DMS79 treated with DMSO at 0.1 percent for 48 hours (cell line): ENCODE measurements around the gene GTF2A2.

Experiments used
- DNase-seq: peaks from one replicate; lab custom pipeline; 2025; lab: John Stamatoyannopoulos, UW

Gene GTF2A2

DNA sequence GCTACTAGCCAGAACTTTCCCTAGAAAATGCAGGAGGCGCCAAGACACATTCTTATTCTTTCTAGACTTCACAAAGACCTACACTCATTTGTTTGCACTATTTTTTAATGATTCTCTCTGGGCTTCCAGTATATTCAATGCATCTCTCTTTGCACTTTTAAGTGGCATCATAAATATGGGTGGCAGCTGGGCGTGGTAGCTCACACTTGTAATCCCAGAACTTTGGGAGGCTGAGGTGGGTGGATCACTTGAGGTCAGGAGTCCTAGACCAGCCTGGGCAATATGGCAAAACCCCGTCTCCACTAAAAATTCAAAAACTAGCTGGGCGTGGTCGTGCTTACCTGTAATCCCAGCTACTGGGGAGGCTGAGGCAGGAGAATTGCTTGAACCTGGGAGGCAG lies 51.3 kb downstream of the GTF2A2 start:
- DNase-seq: no peak

DNA sequence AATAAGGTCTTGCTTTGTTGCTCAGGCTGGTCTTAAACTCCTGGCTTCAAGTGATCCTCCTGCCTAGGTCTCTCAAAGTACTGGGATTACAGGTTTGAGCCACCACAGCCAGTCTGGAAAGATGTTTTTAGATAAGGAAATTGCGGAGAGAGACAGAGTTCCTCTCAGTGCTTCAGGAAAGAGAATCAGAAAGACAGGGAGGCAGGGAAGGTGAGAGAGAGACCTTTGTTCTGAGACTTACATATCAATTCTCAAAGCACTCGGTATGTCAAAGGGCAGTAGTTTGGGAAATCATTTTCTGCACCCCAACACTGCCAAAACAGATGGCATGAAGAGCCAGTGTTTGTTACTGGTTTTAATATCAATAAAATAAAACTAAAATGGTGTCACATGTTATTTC lies 58.9 kb downstream of the GTF2A2 start:
- no peak for DNase-seq

DNA sequence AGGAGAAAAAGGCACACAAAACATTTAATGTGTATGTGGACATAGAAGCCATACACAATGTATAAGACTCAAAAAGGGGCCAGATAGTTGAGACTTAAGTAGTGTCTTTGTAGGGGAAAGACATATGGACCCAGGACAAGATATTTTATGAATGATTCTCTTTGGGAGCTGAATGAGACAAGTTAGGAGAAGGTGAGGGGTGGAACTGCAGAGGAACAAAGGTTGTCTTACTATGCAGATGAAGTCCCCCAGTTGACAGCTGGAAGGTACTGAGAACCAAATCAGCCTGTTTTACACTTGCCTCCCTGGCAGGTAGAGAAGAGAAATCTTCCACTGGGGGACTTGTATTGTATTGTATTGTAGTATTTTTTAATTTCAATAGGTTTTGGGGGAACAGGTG lies 60.7 kb downstream of the GTF2A2 start:
- DNase-seq: no peak

DNA sequence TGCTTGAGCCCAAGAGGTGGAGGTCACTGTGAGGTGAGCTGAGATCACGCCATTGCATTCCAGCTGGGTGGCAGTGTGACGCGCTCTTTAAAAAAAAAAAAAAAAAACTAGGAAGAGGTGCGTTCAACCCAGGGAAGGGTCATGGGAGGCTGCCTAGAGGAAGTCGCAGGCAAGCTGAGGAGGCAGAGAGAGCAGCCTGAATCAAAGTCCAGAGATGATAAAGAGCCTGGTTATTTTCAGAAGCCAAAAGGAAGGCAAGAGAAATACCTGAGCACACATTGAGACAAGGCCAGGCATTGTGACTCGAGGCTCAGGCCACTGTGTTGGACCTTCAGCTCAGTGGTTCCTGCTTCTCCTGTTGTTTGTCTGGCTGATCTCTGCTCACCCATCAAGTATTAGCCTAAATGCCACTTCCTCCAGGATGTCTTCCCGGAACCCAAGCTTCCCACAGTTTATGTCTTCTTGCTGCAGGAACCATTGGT lies 61.8 kb downstream of the GTF2A2 start:
- no peak for DNase-seq

DNA sequence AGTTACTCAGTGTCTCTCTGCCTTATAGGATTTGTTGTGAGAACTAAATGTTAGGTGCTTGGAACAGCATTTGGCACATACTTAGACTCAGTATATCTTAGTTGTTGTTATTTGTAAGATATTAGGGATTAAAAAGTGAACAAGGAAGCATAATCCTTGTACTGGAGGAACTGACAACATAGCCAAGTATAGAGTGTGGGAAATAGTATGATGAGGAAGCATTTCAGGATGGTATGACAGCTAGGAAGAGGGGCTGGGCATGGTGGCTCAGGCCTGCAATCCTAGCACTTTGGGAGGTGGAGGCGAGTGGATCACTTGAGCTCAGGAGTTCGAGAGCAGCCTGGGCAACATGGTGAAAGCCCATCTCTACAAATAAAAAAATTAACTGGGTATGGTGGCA lies 62.3 kb downstream of the GTF2A2 start:
- no peak for DNase-seq

DNA sequence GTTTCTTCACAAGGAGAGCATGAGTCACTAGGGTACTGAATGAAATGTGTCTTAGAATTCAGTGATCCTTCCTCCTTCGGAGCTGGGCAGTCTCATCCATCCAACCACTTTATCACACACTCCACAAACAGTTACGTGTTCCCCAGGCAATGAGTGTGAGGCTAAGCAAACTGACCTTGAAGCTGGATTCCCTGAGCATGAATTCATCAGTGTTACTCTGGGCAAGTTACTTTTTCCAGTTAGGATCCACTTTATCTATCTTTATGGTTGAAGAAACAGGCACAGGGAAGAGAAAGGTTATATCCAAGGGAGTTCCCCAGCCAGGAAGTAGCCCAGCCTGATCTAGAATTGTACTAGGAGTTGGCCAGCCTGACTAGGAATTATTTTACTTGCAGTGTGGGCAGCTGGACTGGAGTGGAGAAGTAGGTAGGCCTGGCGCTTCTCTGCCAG lies 62.8 kb downstream of the GTF2A2 start:
- no peak for DNase-seq

DNA sequence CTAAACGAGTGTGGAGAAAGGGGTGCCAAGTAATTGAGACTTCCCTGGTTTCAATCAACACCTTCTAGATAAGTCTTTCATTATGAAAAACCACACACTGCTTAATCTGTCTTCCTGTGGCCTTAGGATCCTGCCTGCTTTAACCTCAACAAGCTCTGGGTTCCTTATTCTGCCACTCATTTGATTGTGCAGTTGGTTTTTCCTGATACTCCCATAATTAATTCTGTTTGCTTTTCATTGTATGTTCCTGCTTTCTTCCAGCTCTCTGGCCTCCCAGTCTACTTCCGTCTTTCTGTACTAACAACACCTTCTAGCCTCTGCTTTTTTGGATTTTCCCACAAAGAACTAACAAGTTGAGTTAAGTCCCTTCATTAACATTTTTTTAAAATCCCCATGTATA lies 66.0 kb downstream of the GTF2A2 start:
- DNase-seq: no peak

DNA sequence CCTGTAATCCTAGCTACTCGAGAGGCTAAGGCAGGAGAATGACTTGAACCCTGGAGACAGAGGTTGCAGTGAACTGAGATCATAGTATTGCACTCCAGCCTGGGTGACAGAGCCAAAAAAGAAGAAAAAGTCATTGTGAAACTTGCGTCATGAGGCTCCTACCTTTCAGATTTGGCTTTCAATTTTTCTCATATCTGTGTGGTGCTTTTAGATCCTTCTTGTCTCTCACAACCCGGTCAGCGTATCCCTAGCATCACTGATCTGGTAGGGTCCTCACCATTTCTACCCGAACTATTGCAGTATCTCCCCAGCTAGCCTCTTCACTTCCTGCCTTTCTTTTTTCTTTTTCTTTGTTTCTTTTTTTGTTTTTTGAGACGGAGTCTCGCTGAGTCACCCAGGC lies 67.3 kb downstream of the GTF2A2 start:
- no peak for DNase-seq
